K562 (cell line): ENCODE results near the gene ADAM22. TPM values are rescaled to one million over a fixed set of nuclear protein-coding genes. Genes with fewer than 3 reads are reported as not detected.

ENCODE experiments used
- C11orf30 ChIP-seq: fragments of 450-650 bp; IDR thresholded peaks from 2 replicates; pipeline ENCODE4 v1.6.1; 2016; ENCODE audit warnings: low read depth, mild to moderate bottlenecking
- CBFA2T3 ChIP-seq: fragments of 450-650 bp; IDR thresholded peaks from 2 replicates; pipeline ENCODE4 v1.6.1; 2017
- CHD1 ChIP-seq: fragments of 200-600 bp; sonication (generic); IDR thresholded peaks from one replicate; pipeline ENCODE4 v1.6.1; 2012; ENCODE audit warnings: mild to moderate bottlenecking, moderate library complexity, low read length, inconsistent platforms
- COPS2 ChIP-seq: fragments of 450-650 bp; conservative IDR thresholded peaks from 2 replicates; pipeline ENCODE4 v1.6.1; 2016; ENCODE audit warnings: mild to moderate bottlenecking, moderate library complexity
- EP300 ChIP-seq: IDR thresholded peaks from 2 replicates; pipeline ENCODE4 v1.6.1; 2012; ENCODE audit warnings: low read length, improper control_type of control experiment
- ETV6 ChIP-seq, 3 experiments: fragments of 150-350 bp in 1 of 3; sonication (generic) in 1 of 3; formaldehyde crosslinking in 1 of 3; IDR thresholded peaks; 2 replicates each; pipeline versions ENCODE4 v1.6.1 to v1.8.0; 2014 to 2022; ENCODE audit warnings: borderline replicate concordance in 2 of 3, low read depth in 2 of 3, antibody characterized with exemption in 1 of 3, low read length in 1 of 3, mild to moderate bottlenecking in 1 of 3, missing genetic modification reagents in 1 of 3
- HDAC8 ChIP-seq: fragments of 450-650 bp; IDR thresholded peaks from 2 replicates; pipeline ENCODE4 v1.6.1; 2016; ENCODE audit warnings: mild to moderate bottlenecking, missing genetic modification characterization, moderate library complexity, missing compliant biosample characterization
- HMG20B ChIP-seq: fragments of 250-450 bp; sonication (Bioruptor Pico); IDR thresholded peaks from 2 replicates; pipeline ENCODE4 v1.5.0; 2021; ENCODE audit warnings: mild to moderate bottlenecking
- JUNB ChIP-seq: fragments of 450-650 bp; formaldehyde crosslinking; conservative IDR thresholded peaks from 2 replicates; pipeline ENCODE4 v1.4.0; 2020; ENCODE audit warnings: mild to moderate bottlenecking
- MAFG ChIP-seq: fragments of 450-650 bp; conservative IDR thresholded peaks from 2 replicates; pipeline ENCODE4 v1.6.1; 2016; ENCODE audit warnings: missing genetic modification characterization, missing compliant biosample characterization
- NRF1 ChIP-seq, 2 experiments: fragments of 450-650 bp; IDR thresholded peaks in 1 of 2; conservative IDR thresholded peaks in 1 of 2; 2 replicates each; pipeline ENCODE4 v1.6.1; 2014; ENCODE audit warnings: mild to moderate bottlenecking in 2 of 2
- PBX2 ChIP-seq, 2 experiments: IDR thresholded peaks in 1 of 2; conservative IDR thresholded peaks in 1 of 2; 2 replicates each; pipeline ENCODE4 v1.6.1; 2016; ENCODE audit warnings: low read depth in 2 of 2, mild to moderate bottlenecking in 1 of 2, missing compliant biosample characterization in 1 of 2, missing genetic modification characterization in 1 of 2, moderate library complexity in 1 of 2
- RNF2 ChIP-seq: sonication (generic); IDR thresholded peaks from 2 replicates; pipeline ENCODE4 v1.6.1; 2016
- SIN3A ChIP-seq, 2 experiments: fragments of 150-350 bp in 1 of 2; IDR thresholded peaks; 2 replicates each; pipeline ENCODE4 v1.6.1; 2011 to 2016; ENCODE audit warnings: borderline replicate concordance in 2 of 2, low read depth in 2 of 2, low read length in 2 of 2, mild to moderate bottlenecking in 2 of 2, moderate library complexity in 2 of 2; ENCODE audit not compliant: control insufficient read depth in 1 of 2
- SRSF7 ChIP-seq: fragments of 200-400 bp; formaldehyde crosslinking; optimal IDR thresholded peaks from 2 replicates; pipeline ENCODE3; 2017; ENCODE audit warnings: mild to moderate bottlenecking, low read depth, low read length
- STAT5B ChIP-seq: fragments of 250-450 bp; sonication (Bioruptor Pico); IDR thresholded peaks from 2 replicates; pipeline ENCODE4 v1.8.0; 2021; ENCODE audit warnings: mild to moderate bottlenecking, inconsistent platforms
- ZBTB12 ChIP-seq: fragments of 250-450 bp; sonication (Bioruptor Pico); IDR thresholded peaks from 2 replicates; pipeline ENCODE4 v1.4.0; 2020
- ZNF347 ChIP-seq: fragments of 450-650 bp; formaldehyde crosslinking; IDR thresholded peaks from 2 replicates; pipeline ENCODE4 v1.4.0; 2020; ENCODE audit warnings: low read depth, mild to moderate bottlenecking, moderate library complexity
- ZNF764 ChIP-seq: fragments of 250-450 bp; sonication (Bioruptor Pico); IDR thresholded peaks from 2 replicates; pipeline ENCODE4 v1.4.0; 2020; ENCODE audit warnings: low read depth, mild to moderate bottlenecking, moderate library complexity
- polyA plus RNA-seq, 8 experiments: library from polyadenylated mRNA; depleted of rRNA in 4 of 8; stranded (reverse) in 5 of 8; unstranded in 3 of 8; fragments of >200 nt; fragmentation: Nextera tagmentation in 2 of 8; fragmentation: Illumina TruSeq in 1 of 8; extraction: Ambion mirVana in 2 of 8; extraction: Trizol in 1 of 8; gene quantifications; 2 replicates each; pipeline versions ENCODE4 v1.2.1 to v1.2.3, GENCODE V29; 2011 to 2014; ENCODE audit warnings: inconsistent platforms in 1 of 8, missing spikeins in 1 of 8
- total RNA-seq, 7 experiments: library from RNA; depleted of rRNA in 6 of 7; stranded (reverse); fragments of >200 nt in 6 of 7; fragmentation: Illumina TruSeq in 2 of 7; extraction: Trizol in 2 of 7; gene quantifications; 2 replicates each; pipeline versions ENCODE4 v1.2.1 to v1.2.3, GENCODE V29; 2011 to 2021; ENCODE audit warnings: low replicate concordance in 1 of 7
- TF ChIP-seq, protein P1 (sequence below), 2 experiments: fragments of 200-800 bp in 1 of 2; sonication (Bioruptor generic) in 1 of 2; sonication (generic) in 1 of 2; formaldehyde crosslinking in 1 of 2; IDR thresholded peaks in 1 of 2; conservative IDR thresholded peaks in 1 of 2; 2 replicates each; pipeline versions ENCODE4 v1.5.0 to v1.6.1; 2016 to 2020; ENCODE audit warnings: missing compliant biosample characterization in 1 of 2, missing genetic modification characterization in 1 of 2, missing genetic modification reagents in 1 of 2

The ADAM22 gene
- total and polyA plus RNA-seq, 9 of the 15 experiments (the other 6 are each of a cell fraction or from before 2014, with no cell fraction given) = 0.01 to 0.58 (median 0.18) TPM

DNA sequence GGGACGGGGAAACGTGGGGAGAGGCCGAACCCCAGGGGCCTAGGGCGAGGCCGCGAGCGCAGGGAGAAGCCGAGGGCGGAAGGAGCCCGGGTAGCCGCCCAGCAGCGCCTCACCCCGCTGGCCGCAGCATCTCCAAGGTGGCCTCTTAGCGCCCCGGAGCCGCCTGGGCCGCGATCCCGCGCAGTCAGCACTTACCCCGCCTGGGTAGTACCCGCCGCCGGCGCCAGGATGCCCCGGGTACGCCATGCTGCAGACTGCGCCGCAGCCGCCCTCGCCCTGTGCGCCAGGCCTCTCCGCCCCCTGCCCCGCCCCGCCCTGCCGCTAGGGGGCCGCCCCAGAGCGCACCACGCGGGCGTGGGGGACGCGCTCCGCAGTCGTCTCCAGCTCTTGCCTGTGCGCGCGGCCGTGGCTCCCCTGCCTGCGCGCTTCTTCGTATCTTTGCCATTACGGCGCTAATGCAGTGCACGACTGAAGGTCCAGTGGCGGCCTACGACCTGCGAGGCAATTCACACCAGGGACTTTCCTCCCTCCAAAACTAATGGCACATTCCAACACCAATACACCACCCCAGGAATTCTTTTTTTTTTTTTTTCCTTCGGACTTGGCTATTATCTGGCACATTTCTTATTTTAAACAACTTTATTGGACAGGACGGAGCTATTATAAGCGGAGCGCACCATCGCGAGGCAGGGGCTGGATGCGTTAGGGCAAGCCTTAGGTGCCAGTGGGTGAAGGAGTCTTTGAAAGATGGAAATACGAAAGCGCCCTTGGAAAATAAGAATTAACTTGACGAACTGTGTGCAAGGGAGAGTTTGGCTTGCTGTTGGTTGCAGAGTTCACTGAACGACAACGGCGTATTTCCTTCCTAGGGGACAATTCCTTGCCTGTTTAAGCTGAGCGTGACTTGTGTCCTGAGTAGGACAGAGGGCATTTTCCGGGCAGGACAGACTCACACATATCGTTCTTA lies 286.0 kb downstream of the ADAM22 start, which contains the start of gene SRI (continued):
- TF ChIP-seq PBX2 (CRISPR knock-in tag; IDR thresholded peaks at IDR 0.05; ENCODE audit: low read depth) = no peak
- no peak for TF ChIP-seq PBX2 (tag; conservative IDR thresholded peaks at IDR 0.05; ENCODE audit: low read depth)
- no peak for TF ChIP-seq COPS2
- TF ChIP-seq SIN3A (IDR thresholded peaks at IDR 0.05; ENCODE audit: borderline replicate concordance in 2 of 2, control insufficient read depth in 1 of 2, low read depth in 2 of 2, low read length in 2 of 2) = peak in 1 of 2 experiments; percentile 76; a peak in 3 of 4 replicates
- no peak for TF ChIP-seq STAT5B (CRISPR knock-in tag)
- TF ChIP-seq MAFG = no peak
- no peak for TF ChIP-seq HMG20B
- TF ChIP-seq HDAC8 (tag) = no peak
- no peak for TF ChIP-seq CHD1
- peak; percentile 71 to 74; a peak in 3 of 4 replicates for TF ChIP-seq NRF1 (conservative IDR thresholded peaks at IDR 0.05 in 1 of 2, IDR thresholded peaks at IDR 0.05 in 1 of 2)
- TF ChIP-seq, protein P1, sequence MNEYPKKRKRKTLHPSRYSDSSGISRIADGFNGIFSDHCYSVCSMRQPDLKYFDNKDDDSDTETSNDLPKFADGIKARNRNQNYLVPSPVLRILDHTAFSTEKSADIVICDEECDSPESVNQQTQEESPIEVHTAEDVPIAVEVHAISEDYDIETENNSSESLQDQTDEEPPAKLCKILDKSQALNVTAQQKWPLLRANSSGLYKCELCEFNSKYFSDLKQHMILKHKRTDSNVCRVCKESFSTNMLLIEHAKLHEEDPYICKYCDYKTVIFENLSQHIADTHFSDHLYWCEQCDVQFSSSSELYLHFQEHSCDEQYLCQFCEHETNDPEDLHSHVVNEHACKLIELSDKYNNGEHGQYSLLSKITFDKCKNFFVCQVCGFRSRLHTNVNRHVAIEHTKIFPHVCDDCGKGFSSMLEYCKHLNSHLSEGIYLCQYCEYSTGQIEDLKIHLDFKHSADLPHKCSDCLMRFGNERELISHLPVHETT (CRISPR knock-in tag; conservative IDR thresholded peaks at IDR 0.05 in 1 of 2, IDR thresholded peaks at IDR 0.05 in 1 of 2) = 0 out of 4 replicates have a peak, but pooled peaks of 1 of the 2 experiments have one; percentile 39
- TF ChIP-seq SRSF7 = no peak
- TF ChIP-seq RNF2 = peak; percentile 66; the same call in 1 of the 2 replicates
- no peak for TF ChIP-seq ZNF347 (CRISPR knock-in tag)
- TF ChIP-seq EP300 = no peak
- TF ChIP-seq C11orf30 = 0 out of 2 replicates have a peak, but pooled peaks have one; percentile 47
- 0 out of 2 replicates have a peak, but pooled peaks have one; percentile 10 for TF ChIP-seq CBFA2T3
- TF ChIP-seq ZBTB12 = no peak
- TF ChIP-seq JUNB (CRISPR knock-in tag) = no peak
- no peak for TF ChIP-seq ETV6 (IDR thresholded peaks at IDR 0.05; ENCODE audit: borderline replicate concordance in 1 of 2, low read depth in 2 of 2, low read length in 1 of 2)
- TF ChIP-seq ETV6 (CRISPR knock-in tag; IDR thresholded peaks at IDR 0.05; ENCODE audit: borderline replicate concordance) = no peak
- TF ChIP-seq ZNF764 (CRISPR knock-in tag) = no peak
